ENCODE results near the gene DNAJA1.

DNA sequence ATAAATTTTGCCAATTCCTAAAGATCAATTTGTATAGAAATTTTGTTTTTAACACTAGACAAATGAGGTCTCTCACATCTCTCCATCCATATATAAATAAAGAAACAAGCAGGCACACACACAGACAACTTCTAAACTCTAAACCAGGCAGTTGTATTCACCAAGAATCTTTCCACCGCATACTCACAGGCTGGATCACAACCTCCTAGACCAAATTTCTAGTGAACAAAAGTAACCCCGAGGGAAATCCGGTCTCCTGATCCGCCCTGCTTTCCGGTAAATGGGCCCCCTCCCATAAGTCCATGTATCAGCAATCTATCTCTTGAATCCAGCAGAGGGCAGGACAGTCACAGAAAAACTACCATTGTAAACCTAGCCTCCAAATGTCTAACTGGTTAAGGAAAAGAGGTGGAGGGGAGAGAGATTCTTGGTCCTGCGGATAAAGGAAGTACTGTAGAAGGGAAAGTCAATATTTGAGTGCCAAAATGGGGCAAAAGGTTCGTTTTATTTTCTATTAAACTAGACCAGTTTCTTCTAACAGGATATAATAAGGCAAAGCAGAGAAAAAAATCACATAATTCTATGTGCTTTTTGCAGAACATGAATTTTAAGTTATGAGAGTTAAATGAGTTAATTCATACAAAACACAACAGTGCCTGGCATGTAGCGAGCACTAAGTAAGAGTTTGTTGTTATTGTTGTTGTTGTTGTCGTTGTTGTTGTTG, 56.2 kb downstream of the DNAJA1 start:
- TF ChIP-seq, protein P1, sequence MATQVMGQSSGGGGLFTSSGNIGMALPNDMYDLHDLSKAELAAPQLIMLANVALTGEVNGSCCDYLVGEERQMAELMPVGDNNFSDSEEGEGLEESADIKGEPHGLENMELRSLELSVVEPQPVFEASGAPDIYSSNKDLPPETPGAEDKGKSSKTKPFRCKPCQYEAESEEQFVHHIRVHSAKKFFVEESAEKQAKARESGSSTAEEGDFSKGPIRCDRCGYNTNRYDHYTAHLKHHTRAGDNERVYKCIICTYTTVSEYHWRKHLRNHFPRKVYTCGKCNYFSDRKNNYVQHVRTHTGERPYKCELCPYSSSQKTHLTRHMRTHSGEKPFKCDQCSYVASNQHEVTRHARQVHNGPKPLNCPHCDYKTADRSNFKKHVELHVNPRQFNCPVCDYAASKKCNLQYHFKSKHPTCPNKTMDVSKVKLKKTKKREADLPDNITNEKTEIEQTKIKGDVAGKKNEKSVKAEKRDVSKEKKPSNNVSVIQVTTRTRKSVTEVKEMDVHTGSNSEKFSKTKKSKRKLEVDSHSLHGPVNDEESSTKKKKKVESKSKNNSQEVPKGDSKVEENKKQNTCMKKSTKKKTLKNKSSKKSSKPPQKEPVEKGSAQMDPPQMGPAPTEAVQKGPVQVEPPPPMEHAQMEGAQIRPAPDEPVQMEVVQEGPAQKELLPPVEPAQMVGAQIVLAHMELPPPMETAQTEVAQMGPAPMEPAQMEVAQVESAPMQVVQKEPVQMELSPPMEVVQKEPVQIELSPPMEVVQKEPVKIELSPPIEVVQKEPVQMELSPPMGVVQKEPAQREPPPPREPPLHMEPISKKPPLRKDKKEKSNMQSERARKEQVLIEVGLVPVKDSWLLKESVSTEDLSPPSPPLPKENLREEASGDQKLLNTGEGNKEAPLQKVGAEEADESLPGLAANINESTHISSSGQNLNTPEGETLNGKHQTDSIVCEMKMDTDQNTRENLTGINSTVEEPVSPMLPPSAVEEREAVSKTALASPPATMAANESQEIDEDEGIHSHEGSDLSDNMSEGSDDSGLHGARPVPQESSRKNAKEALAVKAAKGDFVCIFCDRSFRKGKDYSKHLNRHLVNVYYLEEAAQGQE (IDR thresholded peaks at IDR 0.05; ENCODE audit: insufficient read depth in 1 of 2, low read depth in 2 of 2, low read length in 2 of 2) = no peak
- TF ChIP-seq TAF1 (IDR thresholded peaks at IDR 0.05; ENCODE audit: borderline replicate concordance, insufficient read depth, low read length) (no peak), POLR2AphosphoS5 (IDR thresholded peaks at IDR 0.05; ENCODE audit: low read depth, low read length) (no peak)

Data from PFSK-1 (cell line).